NCI-H2081 treated with DMSO at 0.1 percent for 48 hours (cell line): ENCODE measurements around the gene JPH3.
A peak's percentile ranks its signal among the peaks of the same experiment; 100 is the strongest.

Source experiments
- DNase-seq: peaks from one replicate; lab custom pipeline; 2025; lab: John Stamatoyannopoulos, UW

Gene JPH3

DNA sequence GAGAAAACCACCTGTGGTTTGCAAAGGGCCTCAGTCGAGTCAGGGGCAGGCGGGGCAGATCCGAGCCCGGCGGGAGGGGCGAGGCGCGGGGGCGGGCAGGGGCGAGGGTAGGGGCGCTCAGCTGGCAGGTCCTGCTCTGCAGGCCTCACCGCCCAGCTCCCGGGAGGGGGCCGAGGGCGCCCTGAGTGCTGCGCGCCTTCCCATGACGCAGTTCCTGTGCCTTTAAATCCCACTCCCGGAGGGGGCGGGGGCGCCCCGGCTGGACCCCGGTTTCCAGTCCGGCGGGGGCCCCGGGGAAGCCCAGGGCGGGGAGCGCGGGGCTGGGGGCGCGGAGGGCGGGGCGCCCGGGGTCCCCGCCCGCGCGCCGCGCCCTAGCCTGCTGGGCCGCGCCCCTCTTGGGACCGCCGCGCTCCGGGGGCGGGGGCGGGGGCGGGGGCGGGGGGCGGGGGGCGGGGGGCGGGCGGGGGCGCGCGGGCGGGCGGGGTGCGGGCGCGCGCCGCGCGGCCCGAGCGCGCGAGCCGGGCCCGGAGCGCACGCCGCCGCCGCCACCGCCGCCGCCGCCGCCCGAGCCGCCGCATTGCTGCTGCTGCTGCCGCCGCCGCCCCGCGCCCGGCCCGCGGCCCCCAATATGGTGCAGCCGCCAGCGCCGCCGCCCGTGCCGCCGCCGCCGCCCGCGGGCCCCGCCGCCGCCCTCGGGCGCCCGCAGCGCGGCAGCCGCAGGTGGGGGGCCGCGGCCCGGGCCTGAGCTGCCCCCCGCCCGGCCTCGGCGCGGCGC, at the start of gene JPH3:
JPH3 (plus strand) TSS at position 508 of the 775 bp plus-strand sequence. CDS start 639 bp downstream, outside the sequence.
- no peak for DNase-seq

DNA sequence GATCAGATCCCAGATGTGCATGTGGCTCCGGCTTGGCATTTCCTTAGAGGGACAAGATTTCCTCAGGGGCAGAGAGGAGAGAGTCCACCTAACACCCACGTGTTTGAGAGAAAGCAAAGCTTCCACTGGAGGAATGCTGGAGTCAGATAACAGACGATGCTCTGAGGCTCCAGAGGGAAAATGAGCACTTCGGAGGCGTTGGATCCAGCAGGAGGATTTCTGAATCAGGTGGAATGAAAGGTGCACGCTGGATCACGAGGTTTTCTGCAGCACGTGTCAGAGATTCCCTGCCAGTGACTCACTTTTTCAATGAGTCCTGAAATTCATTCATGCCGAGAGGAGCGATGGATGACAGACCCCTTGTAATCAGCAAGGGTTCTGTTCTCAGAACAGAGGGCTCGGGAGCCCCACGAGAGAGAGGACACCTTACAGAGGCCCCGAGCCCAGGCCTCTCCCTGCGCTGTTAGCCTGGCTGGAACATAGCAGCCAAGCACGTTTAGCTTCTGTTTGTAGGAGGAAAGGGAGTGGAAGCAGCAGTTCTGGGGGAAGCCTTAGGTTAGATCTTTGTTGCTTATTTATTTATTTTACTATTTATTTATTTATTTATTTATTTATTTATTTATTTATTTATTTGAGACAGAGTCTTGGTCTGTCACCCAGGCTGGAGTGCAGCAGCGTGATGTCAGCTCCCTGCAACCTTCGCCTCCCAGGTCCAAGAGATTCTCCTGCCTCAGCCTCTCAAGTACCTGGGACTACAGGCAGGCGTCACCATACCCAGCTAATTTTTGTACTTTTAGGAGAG, 49.3 kb upstream of the JPH3 start:
- no peak for DNase-seq

DNA sequence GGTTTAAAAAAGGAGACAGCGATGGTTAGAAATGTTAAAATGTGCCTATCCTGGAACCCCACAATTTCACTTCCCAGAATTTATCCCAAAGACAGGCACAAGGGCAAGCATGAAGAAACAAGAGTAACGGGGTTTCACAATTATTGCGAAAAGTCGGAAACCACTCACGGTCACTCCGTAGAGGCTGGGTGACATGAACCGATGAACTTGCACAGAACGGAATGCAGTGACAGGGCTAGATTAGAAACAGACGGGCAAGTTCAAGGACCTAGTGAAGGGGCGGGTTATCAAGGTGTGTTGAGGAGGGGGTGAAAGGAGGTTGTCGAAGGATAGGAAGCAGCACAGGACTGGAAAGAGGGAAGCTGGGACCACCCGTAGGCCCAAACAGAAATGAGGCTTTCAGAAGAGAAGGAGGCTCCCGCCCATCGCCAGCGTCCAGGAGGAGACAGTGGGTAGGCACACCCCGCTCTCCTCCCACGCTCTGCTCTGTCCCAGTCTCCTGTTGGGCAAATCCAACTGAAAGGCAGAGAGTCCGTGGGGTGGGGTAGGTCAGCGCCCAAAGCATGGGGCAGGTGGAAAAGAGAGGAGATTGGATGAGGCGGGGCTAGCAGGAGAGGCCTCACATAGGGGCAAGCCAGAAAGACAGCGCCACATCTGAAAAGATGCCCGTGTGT, 47.4 kb upstream of the JPH3 start:
- no peak for DNase-seq

- no peak for DNase-seq
Observed at GRCh38 chr16:87555647-87556046, 46.7 kb upstream of the JPH3 start.

DNA sequence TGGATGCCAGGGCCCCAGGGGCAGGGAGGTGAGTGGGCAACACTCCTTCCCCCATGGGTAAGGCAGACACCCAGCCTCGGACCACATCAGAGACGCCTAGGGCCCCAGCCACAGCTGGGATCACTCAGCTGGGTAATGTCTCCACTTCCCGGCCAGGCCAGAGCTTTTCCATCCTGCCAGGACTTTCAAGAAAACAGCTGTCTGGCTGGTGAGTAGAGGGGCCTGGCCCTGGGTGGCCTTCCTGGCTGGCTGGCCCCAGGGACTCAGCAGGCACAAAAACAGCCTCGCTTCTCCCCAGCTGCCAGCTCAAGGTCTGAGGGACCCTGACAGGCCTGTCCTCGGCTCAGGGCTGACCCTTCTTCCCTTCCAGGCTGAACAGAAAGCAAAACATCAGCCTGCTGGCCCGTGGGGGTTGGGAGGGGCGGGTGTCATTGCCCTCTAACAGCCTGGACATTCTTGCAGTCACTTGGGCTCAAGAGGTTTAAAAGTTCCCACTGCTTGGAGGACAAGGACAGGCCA, 45.3 kb upstream of the JPH3 start:
- DNase-seq = no peak

DNA sequence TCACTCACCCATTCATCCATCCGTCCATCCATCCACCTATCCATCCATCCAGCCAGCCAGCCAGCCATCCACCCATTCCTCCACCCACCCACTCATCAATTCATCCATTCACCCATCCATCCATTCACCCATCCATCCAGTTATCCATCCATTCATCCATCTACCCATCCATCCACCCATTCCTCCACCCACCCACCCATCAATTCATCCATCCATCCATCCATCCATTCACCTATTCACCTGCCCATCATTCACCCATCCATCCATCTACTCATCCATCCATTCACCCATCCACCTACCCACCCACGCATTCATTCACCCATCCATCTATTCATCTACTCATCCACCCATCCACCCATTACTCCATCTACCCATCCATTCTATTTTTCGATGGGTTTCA, 43.6 kb upstream of the JPH3 start:
- DNase-seq = no peak

DNA sequence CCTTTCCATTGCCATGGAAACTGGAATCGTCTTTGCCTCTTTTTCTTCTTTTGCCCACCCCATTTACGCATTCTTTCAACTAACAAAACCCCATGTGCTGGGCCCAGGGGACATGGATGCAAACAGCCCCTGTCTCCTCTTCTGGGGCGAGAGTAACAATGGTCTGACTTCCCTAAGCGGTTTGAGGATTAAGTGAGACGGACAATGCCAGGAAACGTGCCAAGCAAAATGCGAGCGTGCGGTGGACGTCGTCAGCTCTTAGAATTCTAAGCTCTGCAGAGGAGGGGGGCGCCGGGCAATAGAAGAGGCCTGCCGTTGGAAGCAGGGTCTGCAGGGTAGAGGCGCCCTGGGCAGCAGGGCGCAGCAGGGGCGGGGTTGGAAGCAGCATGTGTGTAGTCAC, 42.4 kb upstream of the JPH3 start:
- DNase-seq = no peak

DNA sequence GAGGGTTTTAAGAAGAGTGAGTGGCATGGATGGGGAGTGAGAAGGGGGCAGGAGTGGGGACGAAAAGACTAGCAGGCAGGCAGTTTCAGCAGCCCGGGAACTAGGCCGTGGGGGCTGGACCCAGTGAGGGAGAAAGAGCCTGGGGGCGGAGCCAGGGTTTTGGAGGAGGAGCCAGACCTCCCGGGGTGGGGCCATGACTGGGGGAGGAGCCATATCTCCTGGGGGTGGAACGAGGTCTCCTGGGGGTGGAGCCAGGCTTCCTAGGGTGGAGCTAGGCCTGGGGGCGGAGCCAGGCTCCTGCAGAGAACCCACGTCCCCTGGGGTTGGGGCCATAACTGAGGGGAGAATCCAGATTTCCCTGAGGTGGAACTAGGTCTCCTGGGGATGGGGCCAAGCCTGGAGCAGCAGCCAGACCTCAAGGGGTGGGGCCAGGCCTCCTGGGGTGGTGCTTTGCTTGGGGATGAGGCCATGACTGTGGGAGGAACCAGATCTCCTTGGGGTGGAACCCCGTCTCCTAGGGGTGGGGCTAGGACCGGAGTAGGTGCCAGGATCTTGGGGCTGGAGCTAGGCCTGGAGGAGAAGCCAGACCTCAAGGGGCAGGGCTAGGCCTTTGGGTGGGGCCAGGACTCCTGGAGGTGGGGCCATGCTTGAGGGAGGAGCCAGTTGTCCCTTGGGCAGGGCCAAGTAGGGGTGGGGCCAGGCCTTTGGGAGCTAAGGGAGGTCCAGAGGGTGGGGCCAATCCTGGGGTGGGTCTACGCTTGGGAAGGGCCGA, 41.7 kb upstream of the JPH3 start:
- no peak for DNase-seq

- no peak for DNase-seq
Observed at GRCh38 chr16:87561200-87562105, 40.9 kb upstream of the JPH3 start.

DNA sequence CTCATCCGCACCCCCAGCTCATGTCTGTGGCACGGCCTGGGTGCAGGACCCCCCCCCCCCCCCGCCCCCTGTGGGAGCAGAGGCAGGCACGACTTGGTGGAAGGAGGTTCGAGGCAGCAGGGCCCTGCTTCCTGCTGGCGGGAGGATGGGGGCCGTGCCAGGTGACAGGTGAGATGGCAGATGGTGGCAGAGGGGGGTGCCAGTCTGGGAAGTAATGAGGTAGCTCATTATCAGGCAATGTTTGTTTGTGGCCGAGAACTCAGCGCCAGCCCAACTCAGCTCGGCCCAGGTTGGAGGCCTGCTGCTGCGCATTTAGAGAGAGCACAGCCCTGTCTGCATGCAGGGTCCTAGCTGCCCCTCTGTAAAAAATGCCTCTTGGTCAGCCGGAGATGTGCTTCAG, 40.1 kb upstream of the JPH3 start:
- peak; percentile 18 for DNase-seq

GRCh38 chr16:87563022-87563421, 39.3 kb upstream of the JPH3 start:
- DNase-seq = no peak

GRCh38 chr16:87563714-87564523, 38.4 kb upstream of the JPH3 start:
- no peak for DNase-seq

GRCh38 chr16:87564524-87564778, 37.9 kb upstream of the JPH3 start:
- DNase-seq = no peak

DNA sequence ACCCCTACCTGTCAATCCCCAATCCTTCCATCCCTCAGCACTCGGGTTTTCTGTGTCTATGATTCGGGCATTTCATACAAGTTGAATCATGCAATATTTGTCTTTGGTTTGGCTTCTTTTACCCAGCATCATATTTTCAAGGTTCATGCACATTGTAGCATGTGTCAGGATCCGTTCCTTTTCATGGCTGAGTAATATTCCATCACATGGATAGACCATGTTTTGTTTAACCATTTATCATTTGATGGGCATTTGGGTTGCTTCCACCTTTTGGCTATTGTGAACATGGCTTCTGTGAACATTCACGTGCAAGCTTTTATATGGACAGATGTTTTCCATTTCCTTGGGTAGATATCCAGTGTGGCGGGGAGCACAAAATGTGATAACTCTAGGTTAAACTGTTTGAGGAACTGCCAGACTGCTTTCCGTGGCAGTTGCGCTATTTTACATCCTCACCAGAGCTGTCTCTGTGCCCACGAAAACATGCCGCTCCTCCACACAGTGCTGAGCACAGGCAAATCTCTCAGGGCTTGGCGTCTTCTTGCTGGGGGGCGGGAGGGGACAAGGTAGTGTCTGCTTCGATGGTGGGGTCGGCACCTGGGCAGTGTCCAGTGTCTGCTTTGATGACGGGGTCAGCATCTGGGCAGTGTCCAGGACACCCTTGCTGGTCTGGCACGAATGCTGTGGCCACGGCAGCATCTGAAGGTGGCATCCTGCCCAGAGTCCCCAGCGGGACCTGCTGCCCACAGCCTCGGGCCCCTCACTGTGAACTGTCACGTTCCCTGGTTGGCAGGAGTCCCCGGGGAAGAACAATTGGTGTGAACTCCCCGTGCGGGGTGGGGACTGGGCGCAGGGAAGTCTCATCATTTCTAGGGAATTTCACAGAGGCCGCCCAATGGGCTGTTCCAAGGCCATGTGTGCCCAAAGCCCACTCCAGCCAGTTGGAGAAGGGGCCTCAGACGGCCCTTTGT, 32.4 kb upstream of the JPH3 start:
- no peak for DNase-seq

- DNase-seq = no peak
Observed at GRCh38 chr16:87570572-87570937, 31.8 kb upstream of the JPH3 start.

DNA sequence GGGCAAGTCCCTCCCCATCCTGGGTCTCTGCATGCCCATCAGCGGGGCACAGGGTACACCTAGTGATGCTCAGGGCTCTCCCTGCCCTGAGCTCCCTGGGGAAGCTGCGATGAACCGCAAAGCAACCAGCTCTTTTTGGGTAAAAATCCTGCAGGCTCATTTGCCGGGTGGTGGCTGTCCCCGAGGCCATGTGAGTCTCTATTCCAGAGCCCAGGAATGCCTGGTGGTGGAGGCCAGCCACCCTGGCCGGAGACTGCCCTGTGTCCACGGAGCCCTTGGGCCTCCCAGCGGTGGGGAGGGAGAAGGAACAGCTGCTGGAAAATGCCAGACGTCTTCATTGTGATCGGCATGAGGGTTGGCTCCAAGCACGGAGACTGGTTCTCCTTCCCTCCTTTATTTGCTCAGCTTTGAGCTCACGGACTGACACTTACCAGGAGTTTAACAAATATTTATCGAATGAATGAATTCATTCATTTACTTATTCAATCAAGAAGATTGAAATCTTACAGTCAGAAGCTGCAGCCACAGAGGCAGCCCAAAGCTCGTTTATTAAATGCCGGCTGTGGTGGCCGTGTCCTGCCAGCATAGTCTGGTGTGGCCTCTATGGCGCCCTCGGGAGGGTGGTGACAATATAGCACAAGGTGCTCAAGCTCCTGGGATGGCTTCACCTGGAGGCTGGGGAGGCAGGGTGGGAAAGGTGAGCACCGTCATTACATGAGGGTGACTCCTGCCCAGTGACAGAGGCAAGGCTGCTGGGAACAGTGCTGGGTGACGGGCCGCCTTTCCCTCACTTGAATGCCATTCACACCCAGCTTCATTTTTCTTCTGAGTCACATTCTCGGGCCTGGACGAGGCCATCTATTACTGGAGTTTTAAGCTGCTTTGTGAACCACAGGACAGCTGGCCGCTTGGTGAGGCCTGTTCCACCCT, 31.1 kb upstream of the JPH3 start:
- DNase-seq = no peak

- DNase-seq = no peak
Observed at GRCh38 chr16:87571868-87572244, 30.5 kb upstream of the JPH3 start.

GRCh38 chr16:87572959-87573358, 29.3 kb upstream of the JPH3 start:
- DNase-seq = no peak
